K562 (cell line): ENCODE data around the gene FXYD4. TPM values are rescaled to one million over a fixed set of nuclear protein-coding genes. Genes with fewer than 3 reads are reported as not detected.

ENCODE experiments used
- ATAC-seq: fragments of 200-7000 bp; cut with Tn5 transposase; 3 replicates; pipeline ENCODE4 v1.9.1; 2020; ENCODE audit warnings: moderate library complexity
- BruUV-seq: library from RNA; stranded (reverse); fragments of 400-500 nt; replicated peaks from 2 replicates; lab custom pipeline; 2021; lab: Mats Ljungman, UMichigan
- CTCF ChIA-PET: fragments of 300-600 bp; formaldehyde crosslinking; extraction: SDS; loops from one replicate; lab custom pipeline; 2021; ENCODE audit warnings: low intra/inter-chr PET ratio; lab: Yijun Ruan, JAX
- POLR2A ChIA-PET: fragments of 300-600, 350-650 bp; sonication (Branson Sonifier 250); formaldehyde crosslinking; extraction: SDS; loops from one replicate; lab custom pipeline; 2021; ENCODE audit warnings: antibody characterized with exemption, inconsistent platforms; lab: Yijun Ruan, JAX
- DNase-seq, 4 experiments: peaks; one replicate each; pipeline versions ENCODE4 v3.0.0 to v3.0.0-alpha.2; 2011 to 2018; ENCODE audit warnings: low spot score in 3 of 4, mixed read lengths in 3 of 4; ENCODE audit errors: extremely low read depth in 1 of 4
- FAIRE-seq: peaks from 2 replicates; lab custom pipeline; 2011; peaks lifted over from hg19 to GRCh38; lab: Jason Lieb, UNC
- H2AFZ ChIP-seq: 2 replicates; pipeline ENCODE4 v1.6.0; 2011; ENCODE audit warnings: low read depth, low read length, control low read depth, inconsistent platforms
- H3K27ac ChIP-seq: fragments of 200-600 bp; 3 replicates; pipeline ENCODE4 v1.8.0; 2011; ENCODE audit warnings: low read depth, mild to moderate bottlenecking, control low read depth, inconsistent platforms, low read length, moderate library complexity, mixed read lengths; ENCODE audit errors: extremely low read depth
- H3K27me3 ChIP-seq, 2 experiments: fragments of 300-600 bp in 1 of 2; 2 replicates in 1 of 2; 3 replicates in 1 of 2; pipeline versions ENCODE4 v1.6.0 to v1.8.0; 2011; ENCODE audit warnings: inconsistent platforms in 2 of 2, low read length in 2 of 2, mild to moderate bottlenecking in 1 of 2, mixed read lengths in 1 of 2, moderate library complexity in 1 of 2; ENCODE audit not compliant: control insufficient read depth in 2 of 2, insufficient read depth in 2 of 2
- H3K36me3 ChIP-seq: fragments of 300-600 bp; 3 replicates; pipeline ENCODE4 v1.8.0; 2011; ENCODE audit warnings: mild to moderate bottlenecking, low read length, inconsistent platforms; ENCODE audit not compliant: control insufficient read depth, insufficient read depth
- H3K4me1 ChIP-seq, 2 experiments: fragments of 200-600 bp in 1 of 2; replicated peaks in 1 of 2; 2 replicates in 1 of 2; 3 replicates in 1 of 2; pipeline versions ENCODE4 v1.5.1 to v1.8.0; 2011; ENCODE audit warnings: inconsistent platforms in 2 of 2, low read length in 2 of 2, mild to moderate bottlenecking in 1 of 2, mixed read lengths in 1 of 2, moderate library complexity in 1 of 2; ENCODE audit not compliant: control insufficient read depth in 2 of 2, insufficient read depth in 2 of 2
- H3K4me2 ChIP-seq: 2 replicates; pipeline ENCODE4 v1.6.1; 2011; ENCODE audit warnings: low read length, control low read depth, inconsistent platforms, mixed read lengths; ENCODE audit not compliant: insufficient read depth
- H3K4me3 ChIP-seq: fragments of 200-600 bp; sonication (generic), shearing (Covaris generic); 2 replicates; pipeline ENCODE4 v1.5.1; 2016; ENCODE audit warnings: control low read depth, inconsistent platforms
- H3K79me2 ChIP-seq: fragments of 200-600 bp; 3 replicates; pipeline ENCODE4 v1.8.0; 2011; ENCODE audit warnings: low read length, inconsistent platforms; ENCODE audit not compliant: control insufficient read depth, insufficient read depth
- H3K9ac ChIP-seq, 2 experiments: 2 replicates each; pipeline versions ENCODE4 v1.6.0 to v1.6.1; 2011; ENCODE audit warnings: low read depth in 2 of 2, low read length in 2 of 2, control low read depth in 1 of 2, inconsistent platforms in 1 of 2, mild to moderate bottlenecking in 1 of 2, mixed read lengths in 1 of 2; ENCODE audit not compliant: insufficient read depth in 1 of 2
- H3K9me1 ChIP-seq: one replicate; pipeline ENCODE4 v1.6.0; 2011; ENCODE audit warnings: inconsistent platforms, mild to moderate bottlenecking, low read length, moderate library complexity; ENCODE audit not compliant: control insufficient read depth, insufficient read depth
- H3K9me3 ChIP-seq: replicated peaks from 2 replicates; pipeline ENCODE4 v1.5.1; 2011; ENCODE audit warnings: low read depth, low read length, inconsistent platforms; ENCODE audit not compliant: control insufficient read depth, insufficient read depth
- H4K20me1 ChIP-seq: replicated peaks from 2 replicates; pipeline ENCODE4 v1.6.1; 2011; ENCODE audit warnings: low read length, inconsistent platforms, mixed read lengths; ENCODE audit not compliant: control insufficient read depth, insufficient read depth
- ETS2 ChIP-seq: IDR thresholded peaks from 2 replicates; pipeline ENCODE4 v1.6.1; 2016; ENCODE audit warnings: borderline replicate concordance, missing genetic modification characterization, mild to moderate bottlenecking, moderate library complexity, missing compliant biosample characterization; ENCODE audit not compliant: poor library complexity, severe bottlenecking
- HSF4 ChIP-seq: fragments of 250-450 bp; sonication (Bioruptor Pico); IDR thresholded peaks from 2 replicates; pipeline ENCODE4 v2.1.2; 2022; ENCODE audit warnings: mild to moderate bottlenecking, moderate library complexity, borderline replicate concordance
- ZNF740 ChIP-seq, 3 experiments: fragments of 200-800 bp in 1 of 3; sonication (Bioruptor generic) in 1 of 3; sonication (generic) in 1 of 3; formaldehyde crosslinking in 1 of 3; IDR thresholded peaks; 2 replicates each; pipeline versions ENCODE4 v1.6.1 to v1.8.0; 2016 to 2022; ENCODE audit warnings: mild to moderate bottlenecking in 2 of 3, missing compliant biosample characterization in 2 of 3, missing genetic modification characterization in 2 of 3, missing genetic modification reagents in 1 of 3
- WGBS: fragments of 100-300 bp; shearing (Covaris generic); methylation state at CpG from one replicate; pipeline ENCODE4 v1.1.6; 2016; ENCODE audit warnings: low coverage, mixed read lengths; ENCODE audit not compliant: insufficient coverage; ENCODE audit errors: missing lambda C conversion rate; 5-methylcytosine and 5-hydroxymethylcytosine counted together
- in situ Hi-C: fragments of 300-500 bp; cut with MboI; formaldehyde crosslinking; loops from 4 replicates; pipeline ENCODE4 v1.15.0; 2018; ENCODE audit warnings: inconsistent platforms, mixed read lengths
- intact Hi-C: fragments of 100-400 bp; cut with micrococcal nuclease; formaldehyde crosslinking; loops from 2 replicates; pipeline ENCODE4 v1.14.2; 2022
- polyA plus RNA-seq, 8 experiments: library from polyadenylated mRNA; depleted of rRNA in 4 of 8; stranded (reverse) in 5 of 8; unstranded in 3 of 8; fragments of >200 nt; fragmentation: Nextera tagmentation in 2 of 8; fragmentation: Illumina TruSeq in 1 of 8; extraction: Ambion mirVana in 2 of 8; extraction: Trizol in 1 of 8; gene quantifications; 2 replicates each; pipeline versions ENCODE4 v1.2.1 to v1.2.3, GENCODE V29; 2011 to 2014; ENCODE audit warnings: inconsistent platforms in 1 of 8, missing spikeins in 1 of 8
- total RNA-seq, 7 experiments: library from RNA; depleted of rRNA in 6 of 7; stranded (reverse); fragments of >200 nt in 6 of 7; fragmentation: Illumina TruSeq in 2 of 7; extraction: Trizol in 2 of 7; gene quantifications; 2 replicates each; pipeline versions ENCODE4 v1.2.1 to v1.2.3, GENCODE V29; 2011 to 2021; ENCODE audit warnings: low replicate concordance in 1 of 7
- TF ChIP-seq, protein P1 (sequence below): fragments of 450-650 bp; IDR thresholded peaks from 2 replicates; pipeline ENCODE4 v1.6.1; 2018; ENCODE audit not compliant: partially characterized antibody

FXYD4 gene
- total and polyA plus RNA-seq, 9 of the 15 experiments (the other 6 are each of a cell fraction or from before 2014, with no cell fraction given): not detected

GRCh38 chr10:43376046-43376635 is 4.7 kb downstream of the FXYD4 start:
- Histone ChIP-seq H4K20me1 (no peaks in the 10 kb centered on the region), H3K9ac (no peak overlapping the region), H2AFZ (no peak overlapping the region), H3K9me3 (no peaks in the 10 kb centered on the region), H3K4me3 (no peak overlapping the region), H3K4me2 (no peak overlapping the region), H3K36me3 (no peaks in the 10 kb centered on the region), H3K9me1 (no peaks in the 10 kb centered on the region), H3K27me3 (peaks cover 0 to 15% of the 10 kb centered on the region in 2 experiments; a peak in 2 of 5 replicates), H3K79me2 (no peaks in the 10 kb centered on the region), H3K4me1 (peaks cover 13 to 24% of the 10 kb centered on the region in 2 experiments; a peak in 4 of 5 replicates), H3K27ac (no peak overlapping the region)
- FAIRE-seq (no peak), DNase-seq (no peak), ATAC-seq (no peak)
- ChIA-PET CTCF (interaction anchor here (1.5 kb wide), 1 partner anchor 86 kb away, joined by 6 read pairs; no protein-coding TSS in a partner anchor), POLR2A (interaction anchor here (1.3 kb wide), 1 partner anchor 9 kb away, joined by 6 read pairs; no protein-coding TSS in a partner anchor)
- TF ChIP-seq ETS2 (tag) (no peak), HSF4 (no peak), ZNF740 (CRISPR knock-in tag; IDR thresholded peaks at IDR 0.05) (no peak), ZNF740 (tag; IDR thresholded peaks at IDR 0.05) (no peak)
- TF ChIP-seq, protein P1, sequence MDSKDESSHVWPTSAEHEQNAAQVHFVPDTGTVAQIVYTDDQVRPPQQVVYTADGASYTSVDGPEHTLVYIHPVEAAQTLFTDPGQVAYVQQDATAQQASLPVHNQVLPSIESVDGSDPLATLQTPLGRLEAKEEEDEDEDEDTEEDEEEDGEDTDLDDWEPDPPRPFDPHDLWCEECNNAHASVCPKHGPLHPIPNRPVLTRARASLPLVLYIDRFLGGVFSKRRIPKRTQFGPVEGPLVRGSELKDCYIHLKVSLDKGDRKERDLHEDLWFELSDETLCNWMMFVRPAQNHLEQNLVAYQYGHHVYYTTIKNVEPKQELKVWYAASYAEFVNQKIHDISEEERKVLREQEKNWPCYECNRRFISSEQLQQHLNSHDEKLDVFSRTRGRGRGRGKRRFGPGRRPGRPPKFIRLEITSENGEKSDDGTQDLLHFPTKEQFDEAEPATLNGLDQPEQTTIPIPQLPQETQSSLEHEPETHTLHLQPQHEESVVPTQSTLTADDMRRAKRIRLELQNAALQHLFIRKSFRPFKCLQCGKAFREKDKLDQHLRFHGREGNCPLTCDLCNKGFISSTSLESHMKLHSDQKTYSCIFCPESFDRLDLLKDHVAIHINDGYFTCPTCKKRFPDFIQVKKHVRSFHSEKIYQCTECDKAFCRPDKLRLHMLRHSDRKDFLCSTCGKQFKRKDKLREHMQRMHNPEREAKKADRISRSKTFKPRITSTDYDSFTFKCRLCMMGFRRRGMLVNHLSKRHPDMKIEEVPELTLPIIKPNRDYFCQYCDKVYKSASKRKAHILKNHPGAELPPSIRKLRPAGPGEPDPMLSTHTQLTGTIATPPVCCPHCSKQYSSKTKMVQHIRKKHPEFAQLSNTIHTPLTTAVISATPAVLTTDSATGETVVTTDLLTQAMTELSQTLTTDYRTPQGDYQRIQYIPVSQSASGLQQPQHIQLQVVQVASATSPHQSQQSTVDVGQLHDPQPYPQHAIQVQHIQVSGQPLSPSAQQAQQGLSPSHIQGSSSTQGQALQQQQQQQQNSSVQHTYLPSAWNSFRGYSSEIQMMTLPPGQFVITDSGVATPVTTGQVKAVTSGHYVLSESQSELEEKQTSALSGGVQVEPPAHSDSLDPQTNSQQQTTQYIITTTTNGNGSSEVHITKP: peak; percentile 14
- in situ Hi-C loops (no loop called here), intact Hi-C loops (no loop called here)
- 34% methylated on average over 9 of the region's 9 CpGs for WGBS
- no TSS peak for BruUV-seq
